Measurements from ENCODE around the gene ABHD11. TPM values are rescaled to one million over a fixed set of nuclear protein-coding genes. Genes with fewer than 3 reads are reported as not detected.
A peak's percentile ranks its signal among the peaks of the same experiment; 100 is the strongest.

ABHD11 gene
- total and polyA plus RNA-seq, 2 donors (not counting 1 experiment from before 2014, with no cell fraction given), result 6.5 to 7.1 TPM

DNA sequence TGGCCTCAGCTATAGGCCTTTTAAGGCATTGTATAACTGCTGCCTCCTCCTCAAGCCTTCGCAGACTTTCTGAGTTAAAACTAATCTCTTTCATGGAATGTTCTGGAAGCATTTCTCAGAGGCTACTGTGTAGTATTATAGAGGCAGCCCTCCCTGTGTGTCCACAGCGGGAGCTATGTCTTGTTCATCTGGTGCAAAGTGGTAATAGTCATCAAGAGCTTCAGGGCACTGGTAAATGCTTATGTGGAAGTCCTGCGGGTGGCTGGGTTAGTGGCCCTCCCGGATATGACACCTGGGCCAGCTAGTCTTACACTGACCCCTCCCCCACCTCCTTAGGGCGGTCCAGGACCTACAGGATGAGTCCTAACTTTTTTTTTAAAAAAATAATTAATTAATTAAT is 2.2 kb upstream of the ABHD11 start:
- TF ChIP-seq, protein P1, sequence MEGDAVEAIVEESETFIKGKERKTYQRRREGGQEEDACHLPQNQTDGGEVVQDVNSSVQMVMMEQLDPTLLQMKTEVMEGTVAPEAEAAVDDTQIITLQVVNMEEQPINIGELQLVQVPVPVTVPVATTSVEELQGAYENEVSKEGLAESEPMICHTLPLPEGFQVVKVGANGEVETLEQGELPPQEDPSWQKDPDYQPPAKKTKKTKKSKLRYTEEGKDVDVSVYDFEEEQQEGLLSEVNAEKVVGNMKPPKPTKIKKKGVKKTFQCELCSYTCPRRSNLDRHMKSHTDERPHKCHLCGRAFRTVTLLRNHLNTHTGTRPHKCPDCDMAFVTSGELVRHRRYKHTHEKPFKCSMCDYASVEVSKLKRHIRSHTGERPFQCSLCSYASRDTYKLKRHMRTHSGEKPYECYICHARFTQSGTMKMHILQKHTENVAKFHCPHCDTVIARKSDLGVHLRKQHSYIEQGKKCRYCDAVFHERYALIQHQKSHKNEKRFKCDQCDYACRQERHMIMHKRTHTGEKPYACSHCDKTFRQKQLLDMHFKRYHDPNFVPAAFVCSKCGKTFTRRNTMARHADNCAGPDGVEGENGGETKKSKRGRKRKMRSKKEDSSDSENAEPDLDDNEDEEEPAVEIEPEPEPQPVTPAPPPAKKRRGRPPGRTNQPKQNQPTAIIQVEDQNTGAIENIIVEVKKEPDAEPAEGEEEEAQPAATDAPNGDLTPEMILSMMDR (conservative IDR thresholded peaks at IDR 0.05 in 1 of 2, IDR thresholded peaks at IDR 0.05 in 1 of 2; ENCODE audit: low read depth in 1 of 2, low read length in 2 of 2), result no peak
- TF ChIP-seq EZH2 (IDR thresholded peaks at IDR 0.05; ENCODE audit: low read length, missing control alignments), result no peak
- DNase-seq (ENCODE audit: low read depth in 2 of 2), result no peak
- no peak overlapping the region for H2AFZ ChIP-seq (ENCODE audit: low read length)
- no peak overlapping the region for H3K9ac ChIP-seq (ENCODE audit: insufficient read depth, low read length)
- no peak overlapping the region for H3K4me2 ChIP-seq (ENCODE audit: extremely low read depth, insufficient read depth, low read length)
- peaks cover 2% of the 10 kb centered on the region for H3K4me1 ChIP-seq (ENCODE audit: control insufficient read depth, extremely low read depth, insufficient read depth, low read length)
- peaks cover 7% of the 10 kb centered on the region for H3K79me2 ChIP-seq (ENCODE audit: control insufficient read depth, insufficient read depth, low read length)
- peaks cover 2% of the 10 kb centered on the region for H3K36me3 ChIP-seq (ENCODE audit: control insufficient read depth, insufficient read depth, low read length)
- H3K4me3 ChIP-seq (replicated peaks in 1 of 4; ENCODE audit: control extremely low read depth in 1 of 4, insufficient read depth in 1 of 4, low read depth in 3 of 4, low read length in 4 of 4), result no peak overlapping the region
- H4K20me1 ChIP-seq (ENCODE audit: control insufficient read depth, extremely low read depth, insufficient read depth, low read length), result no peaks in the 10 kb centered on the region
- no peak overlapping the region for H3K27ac ChIP-seq (ENCODE audit: insufficient read depth, low read length)
- H3K27me3 ChIP-seq (ENCODE audit: control insufficient read depth, insufficient read depth, low read length), result no peaks in the 10 kb centered on the region
- no peaks in the 10 kb centered on the region for H3K9me3 ChIP-seq (ENCODE audit: control insufficient read depth, insufficient read depth, low read depth, low read length)

DNA sequence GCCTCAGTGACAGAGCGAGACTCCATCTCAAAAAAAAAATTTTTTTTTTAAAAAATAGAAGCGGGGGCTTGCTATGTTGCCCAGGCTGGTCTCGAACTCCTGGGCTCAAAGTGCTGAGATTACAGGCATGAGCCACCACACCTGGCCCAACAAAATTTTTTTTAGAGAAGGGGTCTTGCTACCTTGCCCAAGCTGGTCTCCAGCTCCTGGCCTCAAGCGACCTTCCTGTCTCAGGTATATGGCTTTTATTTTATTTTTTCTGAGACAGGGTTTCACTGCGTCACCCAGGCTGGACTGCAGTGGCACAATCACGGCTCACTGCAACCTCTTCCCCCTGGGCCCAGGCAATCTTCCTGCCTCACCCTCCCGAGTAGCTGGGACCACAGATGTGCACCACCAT is 1.6 kb upstream of the ABHD11 start:
- Histone ChIP-seq H4K20me1 (ENCODE audit: control insufficient read depth, extremely low read depth, insufficient read depth, low read length) (no peaks in the 10 kb centered on the region), H3K27me3 (ENCODE audit: control insufficient read depth, insufficient read depth, low read length) (no peaks in the 10 kb centered on the region), H2AFZ (ENCODE audit: low read length) (no peak overlapping the region), H3K36me3 (ENCODE audit: control insufficient read depth, insufficient read depth, low read length) (peaks cover 2% of the 10 kb centered on the region), H3K4me2 (ENCODE audit: extremely low read depth, insufficient read depth, low read length) (no peak overlapping the region), H3K9ac (ENCODE audit: insufficient read depth, low read length) (no peak overlapping the region), H3K9me3 (ENCODE audit: control insufficient read depth, insufficient read depth, low read depth, low read length) (no peaks in the 10 kb centered on the region), H3K4me3 (replicated peaks in 1 of 4; ENCODE audit: control extremely low read depth in 1 of 4, insufficient read depth in 1 of 4, low read depth in 3 of 4, low read length in 4 of 4) (no peak overlapping the region), H3K27ac (ENCODE audit: insufficient read depth, low read length) (no peak overlapping the region), H3K4me1 (ENCODE audit: control insufficient read depth, extremely low read depth, insufficient read depth, low read length) (peaks cover 2% of the 10 kb centered on the region), H3K79me2 (ENCODE audit: control insufficient read depth, insufficient read depth, low read length) (peaks cover 7% of the 10 kb centered on the region)
- no peak for TF ChIP-seq EZH2 (IDR thresholded peaks at IDR 0.05; ENCODE audit: low read length, missing control alignments)
- TF ChIP-seq, protein P1 (conservative IDR thresholded peaks at IDR 0.05 in 1 of 2, IDR thresholded peaks at IDR 0.05 in 1 of 2; ENCODE audit: low read depth in 1 of 2, low read length in 2 of 2), result no peak
- no peak for DNase-seq (ENCODE audit: low read depth in 2 of 2)

DNA sequence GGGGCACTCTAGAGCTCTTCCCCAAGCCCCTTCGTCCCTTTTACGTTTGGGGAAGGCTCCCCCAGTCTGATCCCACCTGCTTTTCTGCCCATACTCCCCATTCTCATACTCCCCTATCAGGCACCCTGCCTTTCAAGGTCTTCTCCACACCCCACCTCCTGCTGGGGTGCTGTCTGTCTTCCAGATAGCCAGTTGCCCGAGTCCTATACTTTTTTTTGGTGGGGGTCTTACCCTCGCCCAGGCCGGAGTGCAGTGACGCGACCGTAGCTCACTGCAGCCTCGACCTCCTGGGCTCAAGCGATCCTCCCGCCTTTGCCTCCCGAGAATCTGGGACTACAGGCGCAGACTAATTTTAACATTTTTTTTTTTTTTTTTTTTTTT is 775 bp upstream of the ABHD11 start:
- Histone ChIP-seq H3K4me2 (ENCODE audit: extremely low read depth, insufficient read depth, low read length) (peak overlapping the region; percentile 88), H3K4me3 (replicated peaks in 1 of 4; ENCODE audit: control extremely low read depth in 1 of 4, insufficient read depth in 1 of 4, low read depth in 3 of 4, low read length in 4 of 4) (peak overlapping the region; percentile 68 to 95 (median 87)), H3K4me1 (ENCODE audit: control insufficient read depth, extremely low read depth, insufficient read depth, low read length) (peaks cover 8% of the 10 kb centered on the region), H3K79me2 (ENCODE audit: control insufficient read depth, insufficient read depth, low read length) (peaks cover 7% of the 10 kb centered on the region), H3K9ac (ENCODE audit: insufficient read depth, low read length) (peak overlapping the region; percentile 82), H4K20me1 (ENCODE audit: control insufficient read depth, extremely low read depth, insufficient read depth, low read length) (no peaks in the 10 kb centered on the region), H3K27ac (ENCODE audit: insufficient read depth, low read length) (peak overlapping the region; percentile 80), H3K36me3 (ENCODE audit: control insufficient read depth, insufficient read depth, low read length) (peaks cover 2% of the 10 kb centered on the region), H2AFZ (ENCODE audit: low read length) (peak overlapping the region; percentile 90), H3K9me3 (ENCODE audit: control insufficient read depth, insufficient read depth, low read depth, low read length) (no peaks in the 10 kb centered on the region), H3K27me3 (ENCODE audit: control insufficient read depth, insufficient read depth, low read length) (no peaks in the 10 kb centered on the region)
- TF ChIP-seq, protein P1 (conservative IDR thresholded peaks at IDR 0.05 in 1 of 2, IDR thresholded peaks at IDR 0.05 in 1 of 2; ENCODE audit: low read depth in 1 of 2, low read length in 2 of 2), result no peak
- no peak for TF ChIP-seq EZH2 (IDR thresholded peaks at IDR 0.05; ENCODE audit: low read length, missing control alignments)
- DNase-seq (ENCODE audit: low read depth in 2 of 2), result no peak
